Activated CD8-positive, alpha-beta memory T cell treated with anti-CD3 and anti-CD28 coated beads for 24 hours (primary cell): ENCODE results near the gene FOXK1.
"Not testable (repeated sequence)": the region's sequence is repeated elsewhere in the genome, so short reads cannot be mapped to it uniquely, and the experiment has no call there.

Source experiments
- DNase-seq: peaks from one replicate; pipeline ENCODE4 v3.0.0-alpha.2; 2020

Gene FOXK1

GRCh38 chr7:4667776-4668509 lies 14.2 kb upstream of the FOXK1 start:
- DNase-seq: no peak

- no peak for DNase-seq
Measured at GRCh38 chr7:4668510-4668847, 13.6 kb upstream of the FOXK1 start.

DNA sequence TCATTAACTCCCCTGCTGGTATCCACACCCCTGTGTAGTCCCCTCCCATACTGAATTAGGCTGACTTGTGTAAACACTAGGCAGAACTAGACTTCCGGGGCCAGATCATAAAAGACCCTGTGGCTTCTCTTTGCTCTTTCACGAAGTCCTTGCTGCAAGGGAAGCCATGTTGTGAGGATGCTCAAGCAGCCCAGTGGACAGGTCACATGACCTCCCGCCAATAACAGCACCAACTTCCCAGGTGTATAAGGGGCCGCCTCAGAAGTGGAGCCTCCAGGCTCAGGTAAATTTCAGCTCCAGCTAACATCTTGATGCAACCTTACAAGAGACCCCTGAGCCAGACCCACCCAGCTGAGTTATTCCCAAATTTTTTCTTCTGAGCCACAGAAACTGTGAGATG lies 11.3 kb upstream of the FOXK1 start:
- DNase-seq: no peak

DNA sequence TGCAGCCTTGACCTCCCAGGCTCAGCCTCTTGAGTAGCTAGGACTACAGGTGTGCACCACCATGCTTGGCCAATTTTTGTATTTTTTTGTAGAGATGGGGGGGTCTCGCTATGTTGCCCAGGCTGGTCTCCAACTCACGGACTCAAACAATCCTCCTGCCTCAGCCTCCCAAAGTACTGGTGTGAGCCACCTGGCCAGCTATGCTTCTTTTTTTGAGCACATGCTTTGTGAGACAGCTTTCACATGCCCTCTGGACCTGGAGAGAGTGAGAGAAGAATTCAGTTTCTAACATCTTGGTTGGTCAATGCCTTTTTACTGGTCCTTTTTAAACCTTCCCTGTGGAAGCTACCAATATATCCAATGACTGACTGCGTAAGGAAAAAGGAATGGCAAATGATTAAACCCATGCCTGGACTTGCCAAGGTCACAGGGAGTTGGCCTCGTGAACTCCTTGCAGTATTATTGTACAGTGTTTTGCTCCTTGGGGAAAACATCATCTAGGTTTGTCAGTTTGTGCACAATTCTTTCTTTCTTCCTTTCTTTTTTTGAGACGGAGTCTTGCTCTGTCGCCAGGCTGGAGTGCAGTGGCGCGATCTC lies 6.2 kb upstream of the FOXK1 start:
- no peak for DNase-seq

DNA sequence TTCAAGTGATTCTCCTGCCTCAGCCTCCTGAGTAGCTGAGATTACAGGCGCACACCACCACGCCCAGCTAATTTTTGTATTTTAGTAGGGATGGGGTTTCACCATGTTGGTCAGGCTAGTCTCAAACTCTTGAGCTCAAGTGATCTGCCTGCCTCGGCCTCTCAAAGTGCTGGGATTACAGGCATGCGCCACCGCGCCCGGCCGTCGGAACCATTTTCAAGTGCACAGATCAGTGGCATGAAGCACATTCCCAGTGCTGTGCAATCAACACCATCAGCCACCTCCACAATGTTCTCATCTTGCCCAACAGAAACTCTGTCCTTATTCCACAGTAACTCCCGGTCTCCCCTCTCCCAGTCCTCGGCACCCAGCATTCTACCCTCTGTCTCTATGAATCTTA lies 4.6 kb upstream of the FOXK1 start:
- DNase-seq: not testable (repeated sequence)

DNA sequence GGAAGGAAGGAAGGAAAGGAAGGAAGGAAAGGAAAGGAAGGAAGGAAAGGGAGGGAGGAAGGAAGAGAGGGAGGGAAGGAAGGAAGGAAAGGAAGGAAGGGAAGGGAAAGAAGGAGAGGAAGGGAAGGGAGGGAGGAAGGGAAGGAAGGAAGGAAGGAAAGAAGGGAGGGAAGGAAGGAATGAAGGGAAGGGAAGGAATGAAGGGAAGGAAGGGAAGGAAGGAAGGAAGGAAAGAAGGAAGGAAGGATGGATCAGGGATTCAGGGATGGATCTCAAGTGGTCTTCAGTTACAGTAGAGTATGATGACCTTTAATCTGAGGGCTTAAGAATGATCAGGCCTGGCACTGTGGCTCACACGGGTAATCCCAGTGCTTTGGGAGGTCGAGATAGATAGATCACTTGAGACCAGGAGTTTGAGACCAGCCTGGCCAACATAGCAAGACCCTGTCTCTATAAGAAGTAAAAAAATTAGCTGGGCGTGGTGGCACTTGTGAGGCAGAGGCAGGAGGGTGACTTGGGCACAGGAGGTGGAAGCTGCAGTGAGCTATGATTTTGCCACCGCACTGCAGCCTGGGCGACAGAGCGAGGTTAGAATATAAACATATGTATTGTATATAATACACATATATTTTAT lies 760 bp upstream of the FOXK1 start:
- no peak for DNase-seq

GRCh38 chr7:4682621-4683042 lies 537 bp downstream of the FOXK1 start:
- peak; percentile 77 for DNase-seq

DNA sequence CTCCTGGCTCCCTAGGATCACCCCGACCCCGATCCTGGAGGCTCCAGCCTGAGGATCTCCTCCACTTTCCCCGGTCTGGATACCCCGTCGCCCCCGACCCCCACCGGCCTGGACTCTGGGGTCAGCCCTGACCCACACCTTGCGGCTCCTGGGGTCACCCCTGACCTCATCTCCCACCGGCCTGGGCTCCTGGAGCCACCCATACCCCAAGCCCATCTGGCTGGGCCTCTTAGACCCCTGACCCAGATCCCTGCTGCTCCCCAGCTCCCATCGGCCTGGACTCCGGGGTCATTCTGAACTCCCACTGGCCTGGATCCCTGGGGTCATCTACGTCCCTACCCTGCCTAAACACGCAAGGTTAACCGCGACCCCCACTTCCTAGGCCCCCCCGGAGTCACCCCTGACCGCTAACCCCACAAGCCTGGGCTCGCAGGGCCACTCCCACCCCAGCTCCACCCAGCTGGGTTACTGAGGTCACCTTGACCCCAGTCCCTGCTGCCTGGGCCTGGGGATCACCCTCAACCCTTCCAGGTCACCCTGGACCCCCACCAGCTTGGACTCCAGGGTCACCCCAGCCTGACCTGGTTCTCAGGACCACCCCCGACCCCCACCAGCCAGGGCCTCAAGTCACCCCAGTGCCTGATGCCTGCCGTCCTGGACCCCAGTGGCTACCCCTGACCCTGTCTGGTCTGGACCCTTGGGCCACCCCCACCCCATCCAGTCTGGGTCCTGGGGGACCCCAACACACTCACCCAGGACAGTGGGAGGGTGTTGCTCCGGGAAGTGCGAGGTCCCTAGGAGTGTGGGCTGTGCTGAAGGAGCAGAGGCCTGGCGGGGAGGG lies 1.2 kb downstream of the FOXK1 start:
- peak; percentile 67 for DNase-seq

DNA sequence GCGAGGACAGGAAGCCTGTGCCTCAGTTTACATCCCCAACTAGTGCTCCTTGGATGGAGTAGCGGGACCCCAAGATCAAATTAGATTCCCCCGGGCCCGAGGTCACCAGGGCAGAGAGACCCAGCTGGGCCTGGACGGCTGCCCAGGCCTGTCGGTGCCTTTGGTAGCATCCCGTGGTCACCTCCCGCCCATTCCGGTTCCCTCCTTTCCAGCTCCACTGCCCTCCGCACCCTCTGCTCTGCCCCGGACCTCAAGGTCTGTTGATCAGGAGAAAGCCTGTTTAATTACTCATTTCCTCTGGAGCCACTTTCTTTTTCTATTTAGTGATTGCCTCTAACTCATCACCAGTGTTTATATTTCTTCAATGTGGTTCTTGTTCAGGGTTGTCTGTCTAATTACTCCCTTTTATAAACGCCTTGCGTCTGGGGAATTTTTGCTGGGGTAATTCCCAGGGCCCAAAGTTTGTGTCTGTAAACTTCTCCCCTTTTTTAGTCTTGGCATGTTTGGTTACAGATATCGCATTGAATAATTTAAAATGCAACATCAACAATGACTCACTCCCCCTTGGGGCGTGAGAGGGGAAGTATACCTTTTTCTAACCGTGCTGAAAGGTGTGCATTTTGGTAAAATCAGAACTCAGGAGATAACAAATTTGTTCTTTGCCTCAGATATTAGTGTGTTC lies 1.9 kb downstream of the FOXK1 start:
- DNase-seq: peak; percentile 69

- DNase-seq: no peak
Measured at GRCh38 chr7:4684846-4685245, 2.8 kb downstream of the FOXK1 start.

- not testable (repeated sequence) for DNase-seq
Measured at GRCh38 chr7:4685676-4686075, 3.6 kb downstream of the FOXK1 start.

- no peak for DNase-seq
Measured at GRCh38 chr7:4687956-4688355, 5.9 kb downstream of the FOXK1 start.

DNA sequence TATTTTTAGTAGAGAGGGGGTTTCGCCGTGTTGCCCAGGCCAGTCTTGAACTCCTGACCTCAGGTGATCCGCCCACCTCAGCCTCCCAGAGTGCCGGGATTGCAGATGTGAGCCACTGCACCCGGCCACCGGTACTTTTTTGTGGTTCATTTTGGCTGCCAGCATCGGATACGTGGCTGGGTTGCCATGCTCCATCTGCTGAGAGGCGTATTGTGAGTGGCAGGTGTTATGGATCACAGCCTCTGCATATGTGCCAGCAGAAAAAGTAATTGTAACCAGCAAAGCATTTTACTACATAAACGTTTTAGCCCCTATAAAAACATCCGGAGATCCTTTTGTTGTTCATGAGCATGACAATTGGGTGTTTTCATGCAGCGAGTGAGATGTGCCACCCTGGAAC lies 7.1 kb downstream of the FOXK1 start:
- no peak for DNase-seq

GRCh38 chr7:4689668-4690067 lies 7.6 kb downstream of the FOXK1 start:
- DNase-seq: no peak

GRCh38 chr7:4690953-4691856 lies 9.1 kb downstream of the FOXK1 start:
- DNase-seq: no peak

- DNase-seq: no peak
Measured at GRCh38 chr7:4692055-4692454, 10.0 kb downstream of the FOXK1 start.

- DNase-seq: not testable (repeated sequence)
Measured at GRCh38 chr7:4692622-4693021, 10.5 kb downstream of the FOXK1 start.

DNA sequence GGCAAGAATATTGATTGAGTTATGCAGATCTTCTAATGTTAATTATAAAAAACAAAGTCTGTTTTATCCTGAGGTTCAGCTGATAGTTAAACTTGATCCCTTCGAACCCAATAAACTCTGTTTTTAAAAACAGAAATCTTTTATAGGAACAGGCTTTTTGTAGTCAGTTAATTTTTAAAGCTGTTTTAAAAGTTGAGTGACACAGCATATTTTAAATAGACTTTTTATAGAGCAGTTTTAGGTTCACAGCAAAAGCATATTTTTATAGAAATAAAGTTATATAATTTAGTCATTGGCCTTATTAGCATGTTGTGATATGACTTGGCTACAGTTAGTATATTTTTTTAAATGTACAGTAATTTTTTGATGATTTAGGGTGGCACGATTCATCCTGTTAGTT lies 11.1 kb downstream of the FOXK1 start:
- no peak for DNase-seq

- DNase-seq: no peak
Measured at GRCh38 chr7:4693749-4694148, 11.7 kb downstream of the FOXK1 start.

- no peak for DNase-seq
Measured at GRCh38 chr7:4694305-4694704, 12.2 kb downstream of the FOXK1 start.

GRCh38 chr7:4698707-4699275 lies 16.7 kb downstream of the FOXK1 start:
- no peak for DNase-seq
